NT2/D1 (cell line): ENCODE results near the gene CA4.

Experiments used
- SUZ12 ChIP-seq: IDR thresholded peaks from 2 replicates; pipeline ENCODE4 v1.6.1; 2011; ENCODE audit not compliant: insufficient read length, insufficient read depth; ENCODE audit errors: extremely low read depth
- YY1 ChIP-seq: IDR thresholded peaks from 2 replicates; pipeline ENCODE4 v1.6.1; 2011; ENCODE audit not compliant: insufficient read length, insufficient read depth
- ZNF274 ChIP-seq: IDR thresholded peaks from 2 replicates; pipeline ENCODE4 v1.6.1; 2011; ENCODE audit warnings: mild to moderate bottlenecking, low read depth, low read length

DNA sequence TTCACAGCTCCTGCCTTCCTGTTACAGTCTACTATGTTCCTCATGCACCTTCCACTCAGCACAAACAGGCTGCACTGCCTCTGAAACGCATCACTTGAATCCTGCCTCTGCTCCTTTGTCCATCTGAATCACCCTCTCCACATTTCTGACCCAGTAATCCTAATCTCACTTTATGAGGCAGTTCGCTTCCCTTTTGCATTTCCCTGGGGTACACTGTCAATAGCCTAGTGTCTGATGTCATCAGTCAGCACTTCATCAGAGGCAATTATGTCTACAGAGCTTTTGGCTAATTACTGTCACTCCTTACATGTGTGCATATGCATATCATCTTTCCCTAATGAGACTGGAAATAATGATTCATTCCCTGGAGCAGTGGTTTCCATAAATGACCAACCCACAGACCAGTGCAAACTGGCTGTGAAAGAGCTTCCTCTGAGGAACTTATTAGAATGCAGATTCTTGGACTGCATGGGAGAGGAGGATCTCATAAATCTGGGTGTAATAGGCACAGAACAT is 23.6 kb downstream of the CA4 start:
- TF ChIP-seq YY1, result no peak
- no peak for TF ChIP-seq ZNF274
- TF ChIP-seq SUZ12, result no peak
